Measurements from ENCODE around the gene TNPO1. TPM values are rescaled to one million over a fixed set of nuclear protein-coding genes. Genes with fewer than 3 reads are reported as not detected.

The TNPO1 gene
- total and polyA plus RNA-seq, 9 of the 15 experiments (the other 6 are each of a cell fraction or from before 2014, with no cell fraction given) = 20.8 to 176 (median 97.9) TPM

DNA sequence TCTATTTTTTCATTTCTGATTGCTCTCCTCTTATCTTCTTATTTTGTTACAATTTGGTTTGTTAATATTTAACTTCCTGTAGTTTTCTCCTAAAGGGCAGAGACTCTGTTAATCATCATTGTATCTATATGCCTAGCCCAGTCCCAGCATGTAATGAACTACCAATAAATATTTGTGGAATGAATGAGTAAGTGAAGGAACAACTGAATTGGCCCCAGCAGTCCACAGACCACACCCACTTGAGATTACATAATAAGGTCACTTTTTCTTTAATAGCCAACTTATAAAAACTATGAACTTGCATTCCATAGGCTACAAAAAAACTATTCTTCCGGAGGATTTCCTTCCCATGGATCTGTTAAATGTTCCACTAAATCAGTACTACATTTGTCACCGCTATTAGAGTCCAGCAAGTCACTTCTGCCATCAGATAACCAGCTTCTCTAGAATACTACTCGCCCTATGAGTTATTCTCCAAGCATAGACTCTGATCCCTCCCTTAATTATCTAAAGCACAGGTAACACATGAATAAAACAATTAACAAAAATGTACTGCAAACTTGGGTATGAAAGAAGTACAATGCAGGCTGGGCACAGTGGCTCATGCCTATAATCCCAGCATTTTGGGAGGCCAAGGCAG lies 27.5 kb upstream of the TNPO1 start:
- POLR2A ChIA-PET = no interaction called here
- no peak overlapping the region for H3K27ac ChIP-seq (ENCODE audit: extremely low read depth, low read depth, low read length)
- H3K79me2 ChIP-seq (ENCODE audit: control insufficient read depth, insufficient read depth, low read length) = no peaks in the 10 kb centered on the region
- DNase-seq (ENCODE audit: extremely low read depth in 1 of 4, low spot score in 3 of 4) (no peak), FAIRE-seq (no peak), ATAC-seq (no peak)
- H3K9me1 ChIP-seq (ENCODE audit: control insufficient read depth, insufficient read depth, low read length) = no peaks in the 10 kb centered on the region
- CTCF ChIA-PET (ENCODE audit: low intra/inter-chr PET ratio) = no interaction called here
- WGBS (ENCODE audit: insufficient coverage, low coverage, missing lambda C conversion rate) = 6% methylated on average over 3 of the region's 3 CpGs
- intact Hi-C loops (cut with micrococcal nuclease) (no loop called here), in situ Hi-C loops (cut with MboI) (no loop called here)
- H3K4me2 ChIP-seq (ENCODE audit: insufficient read depth, low read length) = no peak overlapping the region
- no peaks in the 10 kb centered on the region for H3K36me3 ChIP-seq (ENCODE audit: control insufficient read depth, insufficient read depth, low read length)
- H4K20me1 ChIP-seq (replicated peaks; ENCODE audit: control insufficient read depth, insufficient read depth, low read length) = no peaks in the 10 kb centered on the region
- no peak overlapping the region for H3K9ac ChIP-seq (ENCODE audit: insufficient read depth in 1 of 2, low read depth in 2 of 2, low read length in 2 of 2)
- no peak overlapping the region for H3K4me3 ChIP-seq
- no peaks in the 10 kb centered on the region for H3K4me1 ChIP-seq (replicated peaks in 1 of 2; ENCODE audit: control insufficient read depth in 2 of 2, insufficient read depth in 2 of 2, low read length in 2 of 2)
- BruUV-seq (replicated peaks) = no TSS peak
- TF ChIP-seq LARP7 (IDR thresholded peaks at IDR 0.05) (no peak), NFYB (IDR thresholded peaks at IDR 0.05; ENCODE audit: extremely low read depth, insufficient read length) (no peak), SIRT6 (IDR thresholded peaks at IDR 0.05; ENCODE audit: low read depth, low read length) (no peak), CHD4 (IDR thresholded peaks at IDR 0.05; ENCODE audit: insufficient read depth, insufficient replicate concordance, low read depth, low read length, poor library complexity, severe bottlenecking) (no peak), SMARCE1 (IDR thresholded peaks at IDR 0.05) (no peak), HNRNPH1 (optimal IDR thresholded peaks at IDR 0.05; ENCODE audit: low read depth, low read length) (no peak), NFIC (IDR thresholded peaks at IDR 0.05) (no peak), NFRKB (IDR thresholded peaks at IDR 0.05; ENCODE audit: low read depth) (no peak), ARID2 (IDR thresholded peaks at IDR 0.05) (no peak), MYC (IDR thresholded peaks at IDR 0.05; ENCODE audit: low read depth, low read length) (no peak), MYC (CRISPR knock-in tag; IDR thresholded peaks at IDR 0.05; ENCODE audit: borderline replicate concordance, low read depth) (no peak), CTBP1 (IDR thresholded peaks at IDR 0.05; ENCODE audit: borderline replicate concordance) (no peak), HDAC6 (IDR thresholded peaks at IDR 0.05; ENCODE audit: low read depth, low read length) (no peak), YY1 (IDR thresholded peaks at IDR 0.05; ENCODE audit: borderline replicate concordance in 1 of 3, control insufficient read depth in 1 of 3, extremely low read depth in 1 of 3, insufficient read depth in 3 of 3, insufficient read length in 1 of 3, insufficient replicate concordance in 2 of 3, low read depth in 1 of 3, low read length in 2 of 3) (no peak), CREB1 (IDR thresholded peaks at IDR 0.05) (no peak), CREB1 (CRISPR knock-in tag; IDR thresholded peaks at IDR 0.05) (no peak)
- TF ChIP-seq, protein P1, sequence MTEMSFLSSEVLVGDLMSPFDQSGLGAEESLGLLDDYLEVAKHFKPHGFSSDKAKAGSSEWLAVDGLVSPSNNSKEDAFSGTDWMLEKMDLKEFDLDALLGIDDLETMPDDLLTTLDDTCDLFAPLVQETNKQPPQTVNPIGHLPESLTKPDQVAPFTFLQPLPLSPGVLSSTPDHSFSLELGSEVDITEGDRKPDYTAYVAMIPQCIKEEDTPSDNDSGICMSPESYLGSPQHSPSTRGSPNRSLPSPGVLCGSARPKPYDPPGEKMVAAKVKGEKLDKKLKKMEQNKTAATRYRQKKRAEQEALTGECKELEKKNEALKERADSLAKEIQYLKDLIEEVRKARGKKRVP (CRISPR knock-in tag; IDR thresholded peaks at IDR 0.05) = no peak
- no peaks in the 10 kb centered on the region for H3K9me3 ChIP-seq (replicated peaks; ENCODE audit: control insufficient read depth, insufficient read depth, low read depth, low read length)
- H2AFZ ChIP-seq (ENCODE audit: low read depth, low read length) = no peak overlapping the region
- H3K27me3 ChIP-seq (ENCODE audit: control insufficient read depth in 2 of 2, insufficient read depth in 2 of 2, low read length in 2 of 2) = peaks cover 2 to 6% of the 10 kb centered on the region in 2 experiments; a peak in 3 of 5 replicates
